Neural cell (in vitro differentiated cells): Measurements from ENCODE around the gene PEMT. TPM values are rescaled to one million over a fixed set of nuclear protein-coding genes. Genes with fewer than 3 reads are reported as not detected.

Source experiments
- H2AFZ ChIP-seq: fragments of 200-600, 300-800 bp; sonication (generic), shearing (Covaris generic); 2 replicates; pipeline ENCODE4 v1.6.0; 2014; ENCODE audit warnings: low read depth, mild to moderate bottlenecking, antibody characterized with exemption, low read length, moderate library complexity
- H3F3A ChIP-seq: fragments of 200-600 bp; shearing (Covaris generic); 2 replicates; pipeline ENCODE4 v1.6.1; 2016; ENCODE audit warnings: mild to moderate bottlenecking, moderate library complexity, mixed read lengths, antibody characterized with exemption, low read length; ENCODE audit not compliant: insufficient read depth, poor library complexity, severe bottlenecking
- H3K27ac ChIP-seq: fragments of 200-600, 300-800 bp; sonication (generic), shearing (Covaris generic); 2 replicates; pipeline ENCODE4 v1.5.1; 2014; ENCODE audit warnings: mild to moderate bottlenecking, low read length, moderate library complexity
- H3K27me3 ChIP-seq: fragments of 300-800, 200-600 bp; sonication (generic), shearing (Covaris generic); 2 replicates; pipeline ENCODE4 v1.6.0; 2014; ENCODE audit warnings: mild to moderate bottlenecking, low read depth, low read length, moderate library complexity; ENCODE audit not compliant: insufficient read depth
- H3K36me3 ChIP-seq: fragments of 300-800, 200-600 bp; sonication (generic), shearing (Covaris generic); 2 replicates; pipeline ENCODE4 v1.5.1; 2014; ENCODE audit warnings: mild to moderate bottlenecking, antibody characterized with exemption, low read length, moderate library complexity; ENCODE audit not compliant: insufficient read depth
- H3K4me2 ChIP-seq: fragments of 300-800, 200-600 bp; sonication (generic), shearing (Covaris generic); 2 replicates; pipeline ENCODE4 v1.6.0; 2014; ENCODE audit warnings: mild to moderate bottlenecking, low read length
- H3K4me3 ChIP-seq: fragments of 300-800, 200-600 bp; sonication (generic), shearing (Covaris generic); 2 replicates; pipeline ENCODE4 v1.5.1; 2014; ENCODE audit warnings: mild to moderate bottlenecking, low read length, moderate library complexity
- H3K79me2 ChIP-seq: fragments of 200-600 bp; shearing (Covaris generic); replicated peaks from 2 replicates; pipeline ENCODE4 v1.6.0; 2014; ENCODE audit warnings: mild to moderate bottlenecking, low read length, moderate library complexity; ENCODE audit not compliant: insufficient read depth
- H3K9ac ChIP-seq: fragments of 300-800, 200-600 bp; sonication (generic), shearing (Covaris generic); 2 replicates; pipeline ENCODE4 v1.6.1; 2016; ENCODE audit warnings: mild to moderate bottlenecking, low read length, mixed read lengths
- H3K9me2 ChIP-seq: fragments of 200-600 bp; shearing (Covaris generic); 2 replicates; pipeline ENCODE4 v1.6.1; 2016; ENCODE audit warnings: mild to moderate bottlenecking, low read length, mixed read lengths; ENCODE audit not compliant: insufficient read depth
- H3K9me3 ChIP-seq: fragments of 200-600, 300-800 bp; sonication (generic), shearing (Covaris generic); 2 replicates; pipeline ENCODE4 v1.6.1; 2016; ENCODE audit warnings: mild to moderate bottlenecking, mixed run types, low read length, moderate library complexity, mixed read lengths
- H4K20me1 ChIP-seq: fragments of 200-600 bp; shearing (Covaris generic); 2 replicates; pipeline ENCODE4 v1.6.1; 2016; ENCODE audit warnings: mild to moderate bottlenecking, mixed run types; ENCODE audit not compliant: insufficient read depth
- CTCF ChIP-seq: fragments of 450-650 bp; IDR thresholded peaks from 2 replicates; pipeline ENCODE4 v1.5.1; 2014; ENCODE audit warnings: antibody characterized with exemption, mild to moderate bottlenecking, moderate library complexity; ENCODE audit not compliant: poor library complexity, severe bottlenecking
- EP300 ChIP-seq: fragments of 450-650 bp; conservative IDR thresholded peaks from 2 replicates; pipeline ENCODE4 v1.6.1; 2014; ENCODE audit warnings: antibody characterized with exemption, mild to moderate bottlenecking, moderate library complexity; ENCODE audit not compliant: poor library complexity, severe bottlenecking
- EZH2 ChIP-seq: fragments of 200-600, 300-800 bp; shearing (Covaris generic), sonication (generic); IDR thresholded peaks from 2 replicates; pipeline ENCODE4 v1.6.1; 2014; ENCODE audit warnings: antibody characterized with exemption, low read length, borderline replicate concordance, mild to moderate bottlenecking; ENCODE audit not compliant: insufficient read depth, poor library complexity, severe bottlenecking
- MXI1 ChIP-seq: fragments of 450-650 bp; conservative IDR thresholded peaks from 2 replicates; pipeline ENCODE4 v1.6.1; 2014; ENCODE audit warnings: antibody characterized with exemption, mild to moderate bottlenecking; ENCODE audit not compliant: poor library complexity, severe bottlenecking
- POLR2AphosphoS5 ChIP-seq: IDR thresholded peaks from 2 replicates; pipeline ENCODE4 v1.6.1; 2012
- RAD21 ChIP-seq: fragments of 450-650 bp; conservative IDR thresholded peaks from 2 replicates; pipeline ENCODE4 v1.6.1; 2014; ENCODE audit warnings: antibody characterized with exemption, mild to moderate bottlenecking, moderate library complexity
- SMC3 ChIP-seq: fragments of 450-650 bp; conservative IDR thresholded peaks from 2 replicates; pipeline ENCODE4 v1.6.1; 2014; ENCODE audit warnings: antibody characterized with exemption, mild to moderate bottlenecking, moderate library complexity; ENCODE audit not compliant: poor library complexity
- TAF1 ChIP-seq: IDR thresholded peaks from 2 replicates; pipeline ENCODE4 v1.6.1; 2012; ENCODE audit warnings: low read depth
- polyA plus RNA-seq: library from polyadenylated mRNA; depleted of rRNA; stranded (reverse); fragments of >200 nt; gene quantifications from 2 replicates; pipeline ENCODE4 v1.2.3, GENCODE V29; 2014
- TF ChIP-seq, protein P1 (sequence below): IDR thresholded peaks from 2 replicates; pipeline ENCODE4 v1.6.1; 2012; ENCODE audit warnings: borderline replicate concordance

Gene PEMT
- polyA plus RNA-seq, 1 donor from 2014 or later = 71.7 TPM

DNA sequence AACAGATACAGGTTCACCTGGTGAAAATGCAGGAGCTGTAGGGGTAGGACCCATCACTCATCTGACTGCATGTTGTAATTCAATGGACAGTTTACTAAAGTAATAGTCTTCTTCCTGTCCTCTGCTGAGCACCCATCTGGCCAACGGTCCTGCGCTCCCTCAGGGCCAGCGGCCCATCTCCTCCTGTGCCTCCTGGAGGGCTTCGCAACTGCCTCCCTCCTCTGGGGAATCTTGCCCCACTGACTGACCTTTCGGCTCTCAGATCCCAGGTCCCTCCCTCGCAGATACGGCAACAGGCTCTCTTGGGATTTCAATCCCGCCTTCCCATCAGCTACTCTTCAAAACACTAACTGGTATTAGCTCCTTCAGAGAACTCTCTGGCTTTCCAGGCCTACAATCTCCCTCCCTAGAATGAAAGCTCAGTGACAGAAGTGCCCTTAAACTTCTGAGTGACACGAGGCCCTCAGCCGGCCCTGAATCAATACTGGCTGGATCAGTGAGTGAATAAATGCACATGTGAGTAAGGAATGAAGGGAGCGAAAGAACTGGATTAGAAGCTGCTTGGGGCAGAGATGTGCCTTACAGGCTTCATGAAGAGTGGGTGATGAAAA, 1.3 kb downstream of the PEMT start:
- no peaks in the 10 kb centered on the region for H3K27me3 ChIP-seq
- peak overlapping the region; percentile 1 for H2AFZ ChIP-seq
- no peaks in the 10 kb centered on the region for H3F3A ChIP-seq
- peak overlapping the region; percentile 94 for H3K4me2 ChIP-seq
- peak overlapping the region; percentile 92 for H3K9ac ChIP-seq
- H4K20me1 ChIP-seq = no peaks in the 10 kb centered on the region
- TF ChIP-seq CTCF = no peak
- no peaks in the 10 kb centered on the region for H3K9me2 ChIP-seq
- no peaks in the 10 kb centered on the region for H3K36me3 ChIP-seq
- H3K79me2 ChIP-seq = peaks cover 4% of the 10 kb centered on the region
- H3K27ac ChIP-seq = peak overlapping the region; percentile 91
- peak overlapping the region; percentile 89 for H3K4me3 ChIP-seq
- no peaks in the 10 kb centered on the region for H3K9me3 ChIP-seq

- TF ChIP-seq EZH2 = no peak
- Histone ChIP-seq H3K9me3 (no peaks in the 10 kb centered on the region), H3K27me3 (no peaks in the 10 kb centered on the region), H3K4me3 (no peak overlapping the region), H3K27ac (no peak overlapping the region), H3K9ac (no peak overlapping the region), H3K79me2 (peaks cover 4% of the 10 kb centered on the region), H2AFZ (no peak overlapping the region), H3K4me2 (no peak overlapping the region), H3K9me2 (no peaks in the 10 kb centered on the region), H3F3A (no peaks in the 10 kb centered on the region), H4K20me1 (no peaks in the 10 kb centered on the region), H3K36me3 (no peaks in the 10 kb centered on the region)
These were observed 3.7 kb downstream of the PEMT start for GRCh38 chr17:17587614-17588337.

DNA sequence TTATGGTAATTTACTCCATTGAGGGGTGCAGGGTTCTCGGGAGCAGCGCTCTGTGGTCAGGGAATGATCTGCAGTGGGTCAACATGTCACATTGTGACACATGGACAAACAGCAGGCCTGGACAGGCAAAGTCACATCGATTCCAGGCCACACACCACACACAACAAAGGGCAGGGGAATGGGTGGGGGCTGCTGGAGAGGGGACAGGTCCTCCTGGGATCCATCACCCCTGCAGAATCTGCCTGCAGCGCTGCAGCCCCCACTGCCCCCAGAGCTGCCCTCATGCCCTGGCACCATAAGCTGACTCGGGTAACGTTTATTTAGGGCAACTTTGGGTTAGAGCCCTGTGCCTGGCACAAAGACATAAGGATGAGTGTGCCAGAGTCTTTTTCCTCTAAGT, 9.1 kb downstream of the PEMT start:
- Histone ChIP-seq H3K27ac (no peak overlapping the region), H3K4me2 (no peak overlapping the region), H3K9ac (no peak overlapping the region), H3K79me2 (no peaks in the 10 kb centered on the region), H3K4me3 (no peak overlapping the region), H3K36me3 (no peaks in the 10 kb centered on the region), H3K27me3 (no peaks in the 10 kb centered on the region), H3K9me3 (no peaks in the 10 kb centered on the region), H3F3A (no peaks in the 10 kb centered on the region), H4K20me1 (no peaks in the 10 kb centered on the region), H2AFZ (no peak overlapping the region), H3K9me2 (no peaks in the 10 kb centered on the region)
- no peak for TF ChIP-seq EZH2
- TF ChIP-seq CTCF = no peak
- no peak for TF ChIP-seq RAD21
- TF ChIP-seq TAF1 = no peak
- TF ChIP-seq SMC3 = no peak
- no peak for TF ChIP-seq EP300
- TF ChIP-seq POLR2AphosphoS5 = no peak
- TF ChIP-seq MXI1 = no peak
- TF ChIP-seq, protein P1, sequence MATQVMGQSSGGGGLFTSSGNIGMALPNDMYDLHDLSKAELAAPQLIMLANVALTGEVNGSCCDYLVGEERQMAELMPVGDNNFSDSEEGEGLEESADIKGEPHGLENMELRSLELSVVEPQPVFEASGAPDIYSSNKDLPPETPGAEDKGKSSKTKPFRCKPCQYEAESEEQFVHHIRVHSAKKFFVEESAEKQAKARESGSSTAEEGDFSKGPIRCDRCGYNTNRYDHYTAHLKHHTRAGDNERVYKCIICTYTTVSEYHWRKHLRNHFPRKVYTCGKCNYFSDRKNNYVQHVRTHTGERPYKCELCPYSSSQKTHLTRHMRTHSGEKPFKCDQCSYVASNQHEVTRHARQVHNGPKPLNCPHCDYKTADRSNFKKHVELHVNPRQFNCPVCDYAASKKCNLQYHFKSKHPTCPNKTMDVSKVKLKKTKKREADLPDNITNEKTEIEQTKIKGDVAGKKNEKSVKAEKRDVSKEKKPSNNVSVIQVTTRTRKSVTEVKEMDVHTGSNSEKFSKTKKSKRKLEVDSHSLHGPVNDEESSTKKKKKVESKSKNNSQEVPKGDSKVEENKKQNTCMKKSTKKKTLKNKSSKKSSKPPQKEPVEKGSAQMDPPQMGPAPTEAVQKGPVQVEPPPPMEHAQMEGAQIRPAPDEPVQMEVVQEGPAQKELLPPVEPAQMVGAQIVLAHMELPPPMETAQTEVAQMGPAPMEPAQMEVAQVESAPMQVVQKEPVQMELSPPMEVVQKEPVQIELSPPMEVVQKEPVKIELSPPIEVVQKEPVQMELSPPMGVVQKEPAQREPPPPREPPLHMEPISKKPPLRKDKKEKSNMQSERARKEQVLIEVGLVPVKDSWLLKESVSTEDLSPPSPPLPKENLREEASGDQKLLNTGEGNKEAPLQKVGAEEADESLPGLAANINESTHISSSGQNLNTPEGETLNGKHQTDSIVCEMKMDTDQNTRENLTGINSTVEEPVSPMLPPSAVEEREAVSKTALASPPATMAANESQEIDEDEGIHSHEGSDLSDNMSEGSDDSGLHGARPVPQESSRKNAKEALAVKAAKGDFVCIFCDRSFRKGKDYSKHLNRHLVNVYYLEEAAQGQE = no peak
